Fibroblast of gingiva (primary cell): ENCODE data around the gene NUP107.
"Not testable (repeated sequence)": the region's sequence is repeated elsewhere in the genome, so short reads cannot be mapped to it uniquely, and the experiment has no call there.

ENCODE experiments used
- DNase-seq: peaks from one replicate; pipeline ENCODE4 v3.0.0-alpha.2; 2011; ENCODE audit warnings: low read depth

NUP107 gene

GRCh38 chr12:68686595-68687521, at the start of gene NUP107:
TSS of gene NUP107 (plus strand) at chr12:68686978. CDS start at chr12:68687066, 88 bp downstream.
- peak; percentile 96 for DNase-seq

DNA sequence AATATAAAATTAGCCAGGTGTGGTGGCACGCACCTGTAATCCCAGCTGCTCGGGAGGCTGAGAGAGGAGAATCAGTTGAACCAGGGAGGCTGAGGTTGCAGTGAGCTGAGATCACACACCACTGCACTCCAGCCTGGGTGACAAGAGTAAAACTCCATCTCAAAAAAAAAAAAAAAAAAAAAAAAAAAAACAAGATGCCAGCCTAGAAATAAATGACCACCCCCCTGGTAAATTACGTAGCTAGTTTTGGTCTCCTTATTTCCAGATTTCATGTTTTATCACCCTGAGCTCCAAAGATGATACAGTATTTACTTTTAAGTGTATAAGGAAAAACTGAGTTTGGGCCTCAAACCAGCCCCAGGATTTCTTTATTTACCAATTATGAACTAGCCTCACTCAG, 49.3 kb upstream of the NUP107 start:
- DNase-seq: not testable (repeated sequence)

DNA sequence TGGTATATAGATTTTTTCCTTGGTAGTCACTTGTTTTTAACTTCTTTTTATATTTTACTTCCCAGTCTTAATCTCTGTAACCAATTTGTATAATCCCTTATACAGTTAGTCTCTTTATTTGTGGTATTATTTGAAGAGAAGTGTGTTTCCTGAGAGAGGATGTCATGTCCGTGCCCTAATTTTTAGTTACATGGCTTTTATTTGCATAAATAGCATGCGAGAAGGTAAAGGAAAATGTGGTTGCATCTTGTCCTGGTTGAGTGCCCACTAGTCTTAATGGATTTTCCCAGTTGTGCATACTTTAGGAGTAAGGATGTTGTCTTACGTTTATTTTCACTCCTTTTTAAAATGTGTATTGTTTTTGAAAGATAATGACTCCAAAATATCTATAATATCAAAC, 48.6 kb upstream of the NUP107 start:
- no peak for DNase-seq

DNA sequence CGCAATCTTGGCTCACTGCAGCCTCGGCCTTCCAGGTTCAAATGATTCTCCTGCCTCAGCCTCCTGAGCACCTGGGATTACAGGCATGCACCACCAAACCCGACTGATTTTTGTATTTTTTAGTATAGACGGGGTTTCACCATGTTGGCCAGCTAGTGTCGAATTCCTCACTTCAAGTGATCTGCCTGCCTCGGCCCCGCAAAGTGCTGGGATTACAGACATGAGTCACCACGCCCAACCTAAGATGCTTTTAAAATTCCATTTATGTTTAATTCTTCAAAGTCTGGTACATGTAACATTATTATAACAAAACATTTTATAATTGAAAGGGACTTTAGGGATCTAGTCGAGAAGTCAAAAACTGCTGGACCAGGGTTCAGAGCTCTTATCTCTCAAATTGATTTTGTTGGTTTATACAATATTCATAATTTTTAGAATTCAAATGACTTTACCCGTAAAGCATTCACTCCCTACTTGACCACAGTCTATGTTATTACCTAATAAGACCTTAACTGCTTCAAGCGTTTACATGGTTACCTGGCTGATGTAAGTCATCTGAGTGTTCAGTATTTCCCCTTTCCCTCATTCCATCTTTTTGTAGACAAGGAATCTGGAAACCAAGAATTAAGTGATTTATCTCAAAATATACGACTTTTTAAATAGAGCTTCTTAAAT, 47.9 kb upstream of the NUP107 start:
- no peak for DNase-seq

GRCh38 chr12:68639396-68639767, 47.4 kb upstream of the NUP107 start:
- no peak for DNase-seq

DNA sequence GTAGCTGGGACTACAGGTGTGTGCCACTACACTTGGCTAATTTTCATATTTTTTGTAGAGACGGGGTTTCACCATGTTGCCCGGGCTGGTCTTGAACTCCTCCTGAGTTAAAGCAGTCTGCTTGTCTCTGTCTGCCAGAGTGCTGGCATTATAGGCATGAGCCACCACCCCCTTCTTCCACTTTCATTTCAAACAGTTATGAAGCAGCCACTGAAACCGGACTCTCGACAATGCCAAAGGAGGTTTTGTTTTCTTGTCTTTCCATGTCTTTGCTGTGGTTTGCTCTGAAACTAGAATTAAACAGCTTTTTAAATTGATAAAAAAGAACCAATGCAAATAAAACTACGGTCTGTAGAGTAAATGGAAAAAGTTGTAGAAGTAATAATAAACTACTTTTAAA, 45.6 kb upstream of the NUP107 start:
- peak; percentile 21 for DNase-seq

- no peak for DNase-seq
Observed at GRCh38 chr12:68646484-68646883, 40.3 kb upstream of the NUP107 start.

DNA sequence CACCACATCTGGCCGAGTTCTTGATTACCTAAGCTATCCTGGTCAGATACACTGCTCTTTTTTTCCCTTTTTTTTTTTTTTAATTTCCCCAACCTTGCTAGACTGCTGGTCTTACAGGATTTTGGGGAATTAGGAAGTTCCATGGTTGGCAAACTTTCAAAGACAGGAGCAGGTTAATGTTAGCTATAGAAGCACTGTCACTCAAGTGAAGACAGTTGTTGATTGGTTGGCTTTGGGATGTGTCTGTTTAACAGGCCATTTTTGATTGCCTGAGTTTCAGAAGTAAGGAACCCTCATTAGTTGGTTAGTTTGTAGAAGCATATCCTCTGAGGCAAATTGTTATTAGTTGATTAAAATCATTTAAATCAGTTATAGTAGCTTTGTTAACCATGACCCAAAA, 39.3 kb upstream of the NUP107 start:
- DNase-seq: no peak

- no peak for DNase-seq
Observed at GRCh38 chr12:68648179-68648578, 38.6 kb upstream of the NUP107 start.

DNA sequence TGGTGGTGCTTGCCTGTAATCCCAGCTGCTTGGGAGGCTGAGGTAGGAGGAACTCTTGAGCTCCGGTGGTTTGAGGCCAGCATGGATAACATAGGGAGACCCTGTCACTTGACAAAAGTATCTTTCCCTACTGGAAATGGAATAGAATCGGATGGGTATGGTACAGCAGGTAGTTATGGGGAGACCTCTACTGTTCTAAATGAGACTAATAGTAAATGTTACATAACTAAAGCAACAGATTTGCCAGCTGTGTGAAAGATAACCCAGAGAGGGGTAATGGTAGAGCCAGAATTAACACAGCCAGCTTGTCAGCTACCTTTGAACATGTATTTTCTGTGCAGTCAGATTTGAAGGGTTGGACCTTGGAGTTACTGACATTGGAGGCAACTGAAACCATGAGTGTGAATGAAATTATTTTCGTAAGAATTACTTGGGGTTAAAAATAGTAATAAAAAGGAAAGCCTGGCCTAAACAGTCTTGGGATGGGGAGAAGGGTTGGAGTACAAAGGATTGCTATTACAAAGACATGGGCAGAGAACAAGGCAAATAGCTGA, 21.7 kb upstream of the NUP107 start:
- DNase-seq: no peak

- no peak for DNase-seq
Observed at GRCh38 chr12:68667291-68667690, 19.5 kb upstream of the NUP107 start.

DNA sequence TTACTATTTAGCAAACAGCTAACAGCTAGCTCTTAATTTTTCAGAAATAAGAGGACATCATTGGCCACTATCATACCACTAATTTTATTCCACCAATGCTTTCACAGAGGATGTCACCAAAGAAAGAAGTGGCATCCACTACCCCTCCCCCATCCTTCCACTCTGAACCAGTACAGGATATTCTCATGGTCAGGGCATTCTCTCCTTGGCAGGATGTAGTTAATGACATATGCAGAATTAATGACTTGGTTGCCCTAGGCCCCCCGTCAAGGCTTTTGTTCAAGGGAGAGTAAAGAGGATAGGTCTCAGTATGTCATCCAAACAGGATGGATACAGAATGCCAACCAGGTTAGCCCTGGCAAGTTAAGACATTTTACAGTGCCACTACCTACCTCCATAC, 18.9 kb upstream of the NUP107 start:
- no peak for DNase-seq

DNA sequence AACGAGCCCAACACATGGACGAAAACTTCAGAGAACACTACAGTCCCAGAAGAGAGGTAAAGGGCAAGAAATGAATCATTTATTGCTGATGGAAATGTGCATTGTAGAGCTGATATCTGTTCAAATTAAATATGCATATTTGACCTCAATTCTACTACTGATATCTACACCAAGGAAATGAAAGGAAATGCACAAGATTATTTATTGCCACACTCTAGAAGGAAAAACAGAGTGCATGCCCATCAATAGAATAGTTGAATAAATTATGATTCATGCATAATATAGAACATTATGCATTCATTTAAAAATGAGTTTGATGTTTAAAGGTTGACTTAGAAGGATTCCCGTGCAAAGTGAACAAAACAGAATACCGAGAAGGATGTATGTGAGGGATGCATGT, 15.6 kb upstream of the NUP107 start:
- no peak for DNase-seq

DNA sequence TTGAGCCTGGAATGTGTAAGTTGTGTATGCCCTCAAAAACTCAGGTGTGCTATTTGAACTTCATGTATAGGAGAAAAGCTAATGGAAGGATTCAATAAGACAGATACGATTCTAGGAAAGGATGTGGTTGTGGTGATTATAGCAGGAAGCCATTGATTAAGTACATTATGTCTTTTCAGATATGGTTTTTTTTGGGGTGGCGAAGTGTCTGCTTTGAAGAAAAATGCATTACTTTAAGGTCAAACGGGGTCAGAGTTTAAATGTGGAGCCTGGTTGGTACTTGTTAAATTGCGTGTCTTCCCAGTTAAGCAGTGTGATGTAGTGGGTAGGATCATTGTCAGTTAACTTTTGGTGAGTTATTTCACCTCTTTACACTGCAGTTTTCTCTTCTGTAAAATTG, 13.0 kb upstream of the NUP107 start:
- DNase-seq: no peak

DNA sequence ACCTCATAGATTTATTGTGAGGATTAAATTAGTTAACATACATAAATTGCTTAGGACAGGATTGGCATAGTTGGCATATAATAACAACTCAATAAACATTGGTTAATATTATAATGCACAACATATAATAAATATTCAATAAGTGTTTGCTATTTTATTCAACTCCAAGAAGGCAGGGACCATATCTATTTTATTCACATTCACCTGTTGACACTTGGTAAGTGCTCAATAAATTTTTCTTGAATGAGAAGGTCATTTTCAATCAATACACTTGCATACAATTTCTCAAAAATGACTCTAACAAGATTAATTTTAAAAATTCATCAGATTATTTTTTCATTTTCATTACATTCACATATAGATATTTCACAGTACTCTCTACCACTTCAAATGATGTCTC, 12.4 kb upstream of the NUP107 start:
- DNase-seq: no peak

GRCh38 chr12:68675101-68675842, 11.5 kb upstream of the NUP107 start:
- DNase-seq: no peak

GRCh38 chr12:68676854-68677253, 9.9 kb upstream of the NUP107 start:
- not testable (repeated sequence) for DNase-seq

- no peak for DNase-seq
Observed at GRCh38 chr12:68686262-68686594, 550 bp upstream of the NUP107 start.

- DNase-seq: no peak
Observed at GRCh38 chr12:68695454-68695853, 8.7 kb downstream of the NUP107 start.

DNA sequence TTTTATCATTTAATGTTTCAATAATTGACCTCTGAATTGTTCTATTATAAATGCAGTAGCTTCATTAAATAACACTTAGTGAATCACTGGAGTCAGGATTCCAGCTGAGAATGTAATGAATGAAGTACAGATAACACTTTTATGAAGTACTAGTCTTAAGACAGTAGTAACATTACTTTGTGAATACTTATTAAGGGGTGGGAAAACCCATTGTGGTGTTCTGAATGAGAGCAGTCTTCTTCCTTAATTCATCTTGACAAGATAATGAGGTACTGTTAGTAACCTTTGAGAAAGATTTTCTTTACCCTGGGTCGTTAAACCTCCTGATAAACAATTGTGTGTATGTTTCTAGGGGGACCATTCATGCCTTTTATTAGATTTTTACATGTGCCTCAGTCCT, 12.7 kb downstream of the NUP107 start:
- no peak for DNase-seq

GRCh38 chr12:68727776-68728175, 41.0 kb downstream of the NUP107 start:
- DNase-seq: no peak

DNA sequence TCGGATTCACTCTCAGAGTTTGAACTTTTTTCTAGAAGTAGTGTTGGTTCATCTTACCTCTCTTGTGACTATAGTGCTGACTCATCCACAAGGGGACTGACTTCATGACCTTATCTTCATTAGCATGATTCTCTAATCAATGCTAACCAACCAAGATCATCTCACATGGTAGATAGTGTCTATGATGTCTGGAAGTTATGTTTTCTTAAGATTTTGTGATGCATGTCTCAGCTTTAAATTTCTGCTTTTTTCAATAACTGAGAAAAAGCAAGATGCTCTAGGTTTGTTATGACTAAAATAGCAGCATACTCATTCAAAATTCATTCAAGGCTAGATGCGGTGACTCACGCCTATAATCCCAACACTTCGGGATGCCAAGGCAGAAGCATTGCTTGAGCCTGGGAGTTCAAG, 46.9 kb downstream of the NUP107 start:
- DNase-seq: peak; percentile 13

DNA sequence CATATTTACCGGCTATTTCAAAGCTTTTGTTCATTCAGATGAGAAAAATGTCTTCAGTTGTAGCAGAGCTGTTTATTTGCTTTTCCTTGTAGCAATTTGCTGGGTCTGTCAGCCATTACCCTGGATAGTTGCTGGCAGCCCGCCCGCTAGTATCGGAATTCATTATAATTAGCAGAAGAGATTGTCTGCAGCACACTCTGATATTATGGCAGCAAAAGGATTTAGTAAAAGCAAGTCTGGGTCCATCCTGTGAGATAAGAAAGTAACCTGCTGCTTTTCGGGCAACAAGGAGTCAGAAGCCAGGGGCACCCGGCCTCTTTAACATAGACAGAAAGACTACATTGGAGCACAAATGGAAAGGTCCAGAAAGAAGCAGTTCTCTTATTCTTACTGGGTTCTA, 53.1 kb downstream of the NUP107 start:
- no peak for DNase-seq
